Measurements from ENCODE around the gene EMX1. TPM values are rescaled to one million over a fixed set of nuclear protein-coding genes. Genes with fewer than 3 reads are reported as not detected.

Gene EMX1
- total and polyA plus RNA-seq, 2 of the 13 experiments (the other 11 are each of a cell fraction or from before 2014, with no cell fraction given) = 0.62 to 4.9 TPM

GRCh38 chr2:72892506-72893173, 24.7 kb upstream of the EMX1 start (continued):
- 0 out of 2 replicates have a peak, but pooled peaks have one; percentile 36 for TF ChIP-seq ZNF776 (CRISPR knock-in tag; IDR thresholded peaks at IDR 0.05)
- TF ChIP-seq ZNF512 (CRISPR knock-in tag; IDR thresholded peaks at IDR 0.05) = no peak
- TF ChIP-seq FOXO1 (CRISPR knock-in tag; IDR thresholded peaks at IDR 0.05) = no peak
- no peak for TF ChIP-seq ZNF589 (CRISPR knock-in tag; conservative IDR thresholded peaks at IDR 0.05)
- TF ChIP-seq ZNF766 (CRISPR knock-in tag; IDR thresholded peaks at IDR 0.05; ENCODE audit: borderline replicate concordance) = no peak
- no peak for TF ChIP-seq FOXA1 (IDR thresholded peaks at IDR 0.05)
- TF ChIP-seq FOXA1 (CRISPR knock-in tag; IDR thresholded peaks at IDR 0.05) = no peak
- no peak for TF ChIP-seq SMAD1 (CRISPR knock-in tag; IDR thresholded peaks at IDR 0.05; ENCODE audit: borderline replicate concordance, low read depth)
- no peak for TF ChIP-seq ARID2 (CRISPR knock-in tag; IDR thresholded peaks at IDR 0.05; ENCODE audit: borderline replicate concordance)
- TF ChIP-seq SNAPC5 (CRISPR knock-in tag; IDR thresholded peaks at IDR 0.05; ENCODE audit: borderline replicate concordance) = no peak
- no peak for TF ChIP-seq CCAR2 (optimal IDR thresholded peaks at IDR 0.05; ENCODE audit: low read depth, low read length)
- no peak for TF ChIP-seq ZNF225 (CRISPR knock-in tag; IDR thresholded peaks at IDR 0.05)
- no peak for TF ChIP-seq ARNTL (CRISPR knock-in tag; IDR thresholded peaks at IDR 0.05)
- no peak for TF ChIP-seq GMEB2 (CRISPR knock-in tag; IDR thresholded peaks at IDR 0.05; ENCODE audit: low read depth)
- no peak for TF ChIP-seq DDIT3 (CRISPR knock-in tag; IDR thresholded peaks at IDR 0.05)
- TF ChIP-seq HIC2 (CRISPR knock-in tag; IDR thresholded peaks at IDR 0.05; ENCODE audit: low read depth) = peak; percentile 89
- TF ChIP-seq ZNF713 (CRISPR knock-in tag; IDR thresholded peaks at IDR 0.05) = no peak
- TF ChIP-seq THAP11 (CRISPR knock-in tag; IDR thresholded peaks at IDR 0.05) = peak; percentile 34; the same call in 1 of the 2 replicates
- TF ChIP-seq YEATS4 (CRISPR knock-in tag; IDR thresholded peaks at IDR 0.05; ENCODE audit: borderline replicate concordance) = no peak
- no peak for TF ChIP-seq ZBTB21 (CRISPR knock-in tag; IDR thresholded peaks at IDR 0.05)

All from HepG2 (cell line).